ENCODE data around the gene CEP112. TPM values are rescaled to one million over a fixed set of nuclear protein-coding genes. Genes with fewer than 3 reads are reported as not detected.

Gene CEP112
- total RNA-seq, 1 experiment from 2014 or later: 2.8 TPM

DNA sequence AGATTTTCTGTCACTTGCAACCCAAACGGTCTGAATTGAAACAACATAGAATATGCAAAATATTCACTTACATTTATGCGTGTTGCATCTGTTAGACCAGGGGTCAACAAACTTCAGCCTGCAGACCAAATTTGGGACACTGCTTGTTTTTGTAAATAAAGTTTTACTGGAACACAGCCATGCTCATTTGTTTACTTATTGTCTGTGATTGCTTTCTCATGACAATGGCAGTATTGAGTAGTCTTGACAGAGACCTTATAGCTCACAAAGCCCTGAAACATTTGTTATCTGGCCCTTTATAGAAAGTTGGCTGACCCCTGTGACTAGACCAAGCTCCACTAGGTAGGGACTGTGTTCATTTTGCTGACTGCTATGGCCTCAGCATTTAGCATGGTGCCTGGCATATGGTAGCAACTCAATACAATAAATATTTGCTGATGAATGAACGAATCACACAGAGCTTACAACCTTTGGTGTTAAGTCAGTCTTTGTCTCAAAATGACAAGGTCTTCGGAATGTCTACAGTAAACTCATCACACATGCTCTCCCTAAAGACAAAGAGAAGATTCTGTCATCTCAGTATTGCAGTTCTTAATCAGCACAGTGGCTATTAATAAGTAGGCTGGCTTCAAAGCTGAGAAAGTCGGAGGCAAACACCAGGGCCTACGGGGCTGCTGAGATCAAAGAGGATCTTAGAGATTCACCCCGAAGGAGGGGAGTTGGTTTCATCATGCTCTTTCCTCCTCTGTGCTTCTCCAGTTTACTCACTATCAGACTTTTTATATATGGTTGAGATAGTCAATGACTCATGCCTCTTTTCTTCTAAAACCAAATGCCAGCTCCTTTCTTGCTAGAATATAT lies 535.3 kb downstream of the CEP112 start:
- no peak for DNase-seq (ENCODE audit: low read depth)

DNA sequence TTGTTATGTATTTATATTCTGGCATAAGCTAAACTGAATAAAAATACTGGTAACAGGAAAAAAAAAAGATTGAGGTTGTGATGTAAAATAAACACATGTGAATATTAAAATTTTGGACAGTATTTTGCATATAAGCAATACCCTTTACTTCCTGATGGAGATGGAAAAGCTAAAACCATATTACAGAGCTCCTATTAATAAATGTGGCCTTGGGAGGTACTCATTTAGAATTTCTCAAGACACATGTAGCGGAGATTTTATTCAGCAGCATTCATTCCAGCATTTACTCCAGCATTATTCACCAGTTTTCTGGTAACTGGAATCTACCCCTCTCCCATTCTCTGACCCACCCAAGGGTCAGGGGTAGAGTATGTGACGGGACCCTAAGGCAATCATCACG lies 536.2 kb downstream of the CEP112 start:
- DNase-seq (ENCODE audit: low read depth): no peak

DNA sequence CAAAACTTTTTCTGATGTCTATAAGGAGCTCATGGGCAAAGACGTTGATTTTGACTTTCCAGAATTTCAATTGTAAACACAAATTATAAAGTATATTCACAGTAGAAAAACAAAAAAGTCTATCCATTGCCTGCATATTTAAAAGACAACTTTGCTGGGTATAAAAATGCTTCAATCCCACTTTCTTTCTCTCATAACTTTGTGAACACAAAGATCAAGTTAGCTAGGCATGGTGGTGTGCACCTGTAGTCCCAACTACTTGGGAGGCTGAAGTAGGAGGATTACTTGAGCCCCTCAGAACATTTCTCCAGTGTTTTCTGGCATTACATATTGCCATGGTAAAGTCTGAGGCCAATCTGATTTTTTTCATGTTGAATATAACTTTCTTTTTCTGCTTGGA lies 547.4 kb downstream of the CEP112 start:
- no peak for DNase-seq (ENCODE audit: low read depth)

DNA sequence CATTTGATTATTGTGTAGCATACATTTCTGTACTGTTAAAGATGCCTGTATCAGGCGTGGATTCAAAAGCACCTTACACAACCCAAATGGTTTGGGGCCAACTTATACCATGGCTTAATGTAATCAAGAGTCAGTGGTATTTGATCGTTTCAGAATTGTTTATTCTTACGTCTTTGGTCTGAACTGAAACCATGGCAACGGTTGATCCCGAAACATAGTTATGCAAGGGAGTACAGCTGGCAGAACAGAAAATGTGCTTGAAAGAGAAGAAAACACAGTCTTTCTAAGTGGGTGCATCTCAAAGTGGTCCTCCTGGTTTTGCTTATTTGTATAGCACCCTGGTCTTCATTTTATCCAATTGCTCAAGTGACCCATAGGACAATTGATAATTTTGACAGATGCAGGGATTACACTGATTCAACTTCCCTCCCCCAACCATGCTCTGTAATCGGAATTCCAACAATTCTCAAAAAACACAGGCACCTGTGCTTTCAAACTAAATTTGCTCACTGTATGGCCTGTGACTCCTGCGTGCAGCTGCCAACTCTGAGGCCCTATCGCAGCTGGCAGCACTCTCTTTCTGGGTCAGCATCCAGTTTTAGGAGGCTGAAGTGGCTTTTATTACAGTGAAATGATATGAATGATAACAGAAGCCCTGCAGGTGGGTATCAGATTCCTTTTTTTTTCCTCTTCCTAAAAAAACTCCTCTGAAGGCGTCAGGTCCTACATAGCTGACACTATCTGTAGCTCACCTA lies 553.5 kb downstream of the CEP112 start:
- no peak for DNase-seq (ENCODE audit: low read depth)

DNA sequence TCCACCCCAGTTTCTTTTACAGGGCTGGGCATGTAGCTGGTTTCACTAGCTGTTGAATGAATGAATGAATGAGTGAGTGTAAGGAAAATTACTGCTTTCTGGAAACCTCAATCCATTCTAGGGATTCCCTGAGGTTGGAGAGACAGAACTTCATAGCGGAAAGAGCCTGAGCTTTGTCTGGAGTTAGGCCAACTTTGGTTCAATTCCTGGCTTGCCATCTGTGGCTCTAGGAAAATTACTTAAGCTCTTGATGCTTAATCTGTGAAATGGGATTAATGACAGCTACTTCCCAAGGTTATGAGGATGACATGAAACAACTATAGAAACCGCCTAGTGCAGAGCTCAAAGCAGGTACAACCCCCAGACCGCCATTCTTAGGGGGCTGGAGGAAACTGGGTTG lies 554.1 kb downstream of the CEP112 start:
- DNase-seq (ENCODE audit: low read depth): no peak

DNA sequence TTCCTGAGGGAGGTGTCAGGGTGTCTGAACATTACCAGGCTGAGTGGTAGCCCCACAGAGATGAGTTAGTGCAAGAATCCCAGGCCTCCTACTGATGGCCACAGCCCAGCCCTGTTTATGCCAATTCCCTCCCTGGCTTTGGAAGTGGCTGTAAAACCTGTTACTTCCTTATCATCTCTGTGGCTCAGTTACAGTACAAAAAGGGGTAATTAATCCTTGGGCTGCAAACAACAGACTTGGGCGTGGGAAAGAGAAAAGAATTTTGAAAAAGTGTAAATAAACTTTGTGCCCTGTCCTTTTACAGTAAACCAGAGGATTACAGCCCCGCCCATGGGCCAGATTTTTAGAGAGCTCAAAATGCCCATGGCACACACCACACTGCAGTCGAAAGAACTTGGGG lies 557.4 kb downstream of the CEP112 start:
- no peak for DNase-seq (ENCODE audit: low read depth)

DNA sequence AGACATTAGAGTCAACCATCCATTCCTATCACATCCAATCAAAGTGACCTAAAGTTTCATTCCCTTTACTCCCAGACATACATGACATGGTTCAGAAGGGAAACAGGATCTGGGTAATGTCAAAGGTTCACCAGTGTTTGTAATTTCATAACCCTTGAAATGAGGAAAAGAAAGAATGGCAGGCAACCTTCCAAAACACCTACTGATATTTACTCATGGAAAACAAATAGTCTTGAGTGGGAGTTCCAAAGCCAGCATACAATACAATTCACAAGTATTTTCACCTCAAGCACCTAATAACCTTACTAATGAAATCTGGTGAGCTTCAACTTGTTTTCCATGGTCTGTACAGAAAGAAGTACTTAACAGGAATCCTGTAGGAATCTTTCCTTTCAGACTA lies 557.9 kb downstream of the CEP112 start:
- DNase-seq (ENCODE audit: low read depth): no peak

DNA sequence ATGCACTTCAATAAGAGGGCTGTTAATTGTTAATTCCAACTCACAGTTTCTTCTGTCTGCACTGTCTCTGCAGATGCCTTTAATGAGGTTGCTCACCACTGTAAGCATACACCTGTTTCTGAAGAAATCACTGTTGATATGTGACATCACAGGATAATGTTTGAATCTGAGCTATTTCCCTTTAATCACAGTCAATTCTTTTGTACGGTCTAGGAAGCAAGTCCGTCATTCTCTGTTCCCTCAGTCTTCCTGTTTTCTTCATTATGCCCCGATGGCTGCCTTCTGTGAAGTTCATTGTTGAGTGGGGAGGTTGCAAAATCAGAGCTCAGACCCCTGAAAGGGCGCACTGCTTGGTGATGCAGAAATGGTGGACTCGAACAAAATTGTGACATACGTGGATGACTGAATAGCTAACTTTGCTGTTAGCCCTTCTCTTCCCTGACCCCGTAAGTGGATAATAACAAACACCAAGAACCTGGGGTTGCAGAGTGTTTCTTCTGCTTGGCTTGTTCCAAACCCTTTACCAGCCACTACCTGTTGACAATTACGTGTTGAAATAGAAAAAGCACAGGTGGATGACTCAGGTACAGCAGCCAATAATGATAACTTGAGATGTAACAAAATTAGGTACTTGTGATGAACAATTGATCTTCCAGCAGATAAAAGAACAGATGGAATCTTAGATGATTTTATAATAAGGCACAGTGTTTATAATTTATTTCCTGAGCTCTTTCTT lies 558.6 kb downstream of the CEP112 start:
- DNase-seq (ENCODE audit: low read depth): no peak

DNA sequence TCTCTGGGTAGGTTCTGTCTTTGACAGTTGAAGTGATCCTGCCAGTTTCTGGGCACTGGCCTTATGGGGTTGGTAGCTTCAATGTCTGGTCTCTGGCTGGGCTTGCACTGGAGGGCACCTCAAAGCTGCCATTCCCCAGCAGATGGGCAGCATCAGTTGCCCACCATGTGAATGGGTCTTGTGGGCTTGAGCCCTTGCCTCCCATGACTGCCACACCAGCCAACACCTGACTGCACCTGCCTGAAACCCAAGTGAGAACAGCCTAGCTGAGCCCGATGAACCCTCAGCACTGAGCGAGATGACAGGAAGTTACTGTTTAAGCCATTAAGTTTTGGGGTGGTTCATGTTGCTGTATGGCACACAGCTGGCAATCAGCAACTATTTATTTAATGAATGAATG lies 561.4 kb downstream of the CEP112 start:
- no peak for DNase-seq (ENCODE audit: low read depth)

DNA sequence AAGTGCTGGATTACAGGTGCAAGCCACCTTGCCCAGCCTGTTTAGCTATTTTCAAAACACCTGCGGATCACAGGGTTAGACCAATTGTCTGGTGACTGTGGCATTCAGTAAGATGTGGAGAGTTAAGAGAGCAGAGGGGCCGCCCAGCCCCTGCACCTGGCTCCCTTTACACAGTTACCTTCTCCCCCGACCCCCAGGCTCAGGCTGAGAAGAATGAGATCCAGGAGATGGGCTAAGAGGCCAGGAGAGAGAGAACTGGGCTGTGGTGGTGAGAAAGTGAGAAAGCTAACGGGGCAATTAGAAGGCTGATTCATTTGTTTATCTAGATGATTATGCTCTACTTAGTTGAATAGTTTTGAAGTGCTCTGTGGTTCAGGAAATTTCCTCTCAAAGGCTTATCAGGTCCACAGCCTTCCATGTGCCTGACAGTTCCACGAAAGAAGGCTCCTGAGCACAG lies 562.7 kb downstream of the CEP112 start:
- DNase-seq (ENCODE audit: low read depth): peak; percentile 52

DNA sequence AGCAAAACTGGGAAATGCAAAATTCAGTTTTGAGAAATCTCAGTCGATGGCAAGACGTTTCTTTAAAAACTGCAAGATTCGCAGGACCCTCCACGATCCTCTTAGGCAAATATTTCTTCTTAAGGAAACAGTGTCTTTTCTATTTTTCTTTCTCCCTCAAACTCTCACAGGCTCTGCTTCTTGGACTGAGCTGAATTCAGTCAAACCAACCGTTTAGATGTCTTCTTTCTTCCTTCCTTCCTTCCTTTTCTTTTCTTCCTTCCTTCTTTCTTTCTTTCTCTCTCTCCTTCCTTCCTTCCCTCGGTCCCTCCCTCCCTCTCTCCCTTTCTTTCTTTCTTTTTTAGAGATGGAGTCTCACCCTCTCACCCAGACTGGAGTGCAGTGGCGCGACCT lies 563.3 kb downstream of the CEP112 start:
- no peak for DNase-seq (ENCODE audit: low read depth)

DNA sequence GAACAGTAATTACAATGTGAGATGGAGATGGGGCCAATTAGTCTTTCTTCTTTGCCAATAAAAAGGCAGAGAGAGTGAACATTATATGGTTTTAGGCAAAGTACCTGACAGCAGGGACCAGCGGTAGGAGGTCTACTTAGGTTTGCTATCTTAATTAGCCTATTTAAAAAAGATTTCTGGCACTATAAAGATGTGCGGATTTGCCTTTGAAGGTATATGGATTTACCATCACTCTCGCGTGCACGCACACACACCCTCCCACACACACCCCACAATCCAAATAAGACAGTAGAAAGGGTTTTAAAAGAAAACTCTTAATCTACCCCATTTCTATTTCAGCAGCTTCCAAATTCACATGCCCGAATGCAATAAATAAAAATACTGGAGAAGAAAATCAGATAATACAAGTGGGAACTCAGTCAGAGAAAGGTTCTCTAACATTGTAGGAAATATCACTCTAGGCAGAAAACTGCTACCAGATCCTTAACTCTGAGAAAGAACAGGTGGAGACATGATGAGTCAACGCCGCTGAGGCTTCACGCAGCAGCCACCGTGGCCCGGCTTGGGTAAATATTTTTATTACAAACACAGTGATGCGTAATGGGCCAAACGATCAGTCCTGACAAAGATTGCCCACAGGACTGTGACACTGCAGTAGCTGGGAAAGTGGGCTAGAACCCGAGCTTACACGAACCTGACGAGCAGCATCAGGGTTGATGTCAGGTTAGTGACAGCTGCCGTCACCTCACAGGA lies 563.9 kb downstream of the CEP112 start:
- peak; percentile 77 for DNase-seq (ENCODE audit: low read depth)

DNA sequence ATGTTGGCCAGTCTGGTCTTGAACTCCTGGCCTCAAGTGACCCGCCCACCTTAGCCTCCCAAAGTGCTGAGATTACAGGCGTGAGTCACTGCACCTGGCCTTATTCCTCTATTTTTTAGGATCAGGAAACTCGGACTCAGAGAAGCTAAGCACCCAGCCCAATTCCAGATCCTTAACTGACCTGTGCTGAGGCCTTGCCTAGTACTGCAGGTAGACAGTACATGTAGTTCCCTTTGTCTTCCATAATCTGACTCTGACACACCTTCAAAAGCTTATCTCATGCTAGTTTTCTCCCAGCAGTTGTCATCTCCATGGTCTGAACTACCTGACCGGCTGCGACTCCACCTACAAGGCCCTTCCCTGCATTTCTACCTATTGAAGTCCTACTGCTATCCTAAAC lies 564.8 kb downstream of the CEP112 start:
- no peak for DNase-seq (ENCODE audit: low read depth)

DNA sequence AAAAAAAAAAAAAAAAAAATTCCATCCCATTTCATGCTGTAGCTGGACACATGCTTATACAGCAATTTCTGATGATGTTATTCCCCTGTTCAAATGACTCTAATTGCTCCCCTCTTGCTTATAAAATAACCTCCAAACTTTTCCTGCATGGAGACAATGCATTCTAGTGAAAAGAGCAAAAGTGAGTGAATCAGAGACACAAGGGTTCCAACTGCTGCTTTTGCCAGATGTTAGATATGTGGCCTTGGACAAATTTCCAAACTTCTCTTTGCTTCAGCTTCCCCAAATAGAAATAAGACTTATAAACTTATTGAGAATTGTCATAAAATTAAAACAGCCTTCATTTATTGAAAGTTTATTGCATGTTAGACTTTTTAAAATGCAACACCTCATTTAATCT lies 565.5 kb downstream of the CEP112 start:
- DNase-seq (ENCODE audit: low read depth): no peak

DNA sequence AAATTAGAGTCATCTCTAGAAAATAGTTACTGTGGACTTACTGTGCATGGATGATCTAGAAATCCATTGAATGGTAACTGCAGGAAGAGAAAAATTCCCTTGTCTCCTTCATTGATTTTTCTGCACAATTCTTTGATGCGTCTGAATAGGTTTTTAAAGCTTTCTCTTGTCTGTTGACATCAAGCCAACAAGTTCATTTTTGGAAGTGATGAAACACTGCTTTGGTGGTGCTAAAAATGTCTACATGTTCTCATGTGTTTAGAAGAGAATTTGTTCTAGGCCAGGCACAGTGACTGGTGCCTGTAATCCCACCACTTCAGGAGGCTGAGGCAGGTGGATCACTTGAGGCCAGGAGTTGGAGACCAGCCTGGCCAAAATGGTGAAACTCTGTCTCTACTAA lies 573.4 kb downstream of the CEP112 start:
- no peak for DNase-seq (ENCODE audit: low read depth)

DNA sequence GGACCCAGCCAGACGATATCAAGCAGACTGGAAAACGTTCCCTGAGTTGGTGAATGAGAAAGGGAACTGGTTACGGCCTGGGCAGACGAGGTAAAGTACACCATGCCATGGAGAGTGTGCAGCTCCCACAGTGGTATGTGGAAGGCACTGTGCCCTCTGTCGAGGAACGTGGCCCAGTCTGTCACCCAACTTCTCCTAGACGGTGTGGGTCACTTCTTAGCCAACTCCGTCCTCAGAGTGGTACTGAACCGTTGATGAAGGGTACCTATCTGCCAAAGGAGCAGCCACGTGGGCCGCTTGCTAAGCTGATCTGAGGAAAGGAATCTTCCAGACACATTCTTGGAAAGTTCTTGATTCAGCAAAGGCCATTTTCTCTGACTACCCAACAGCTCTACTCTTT lies 574.4 kb downstream of the CEP112 start:
- no peak for DNase-seq (ENCODE audit: low read depth)

DNA sequence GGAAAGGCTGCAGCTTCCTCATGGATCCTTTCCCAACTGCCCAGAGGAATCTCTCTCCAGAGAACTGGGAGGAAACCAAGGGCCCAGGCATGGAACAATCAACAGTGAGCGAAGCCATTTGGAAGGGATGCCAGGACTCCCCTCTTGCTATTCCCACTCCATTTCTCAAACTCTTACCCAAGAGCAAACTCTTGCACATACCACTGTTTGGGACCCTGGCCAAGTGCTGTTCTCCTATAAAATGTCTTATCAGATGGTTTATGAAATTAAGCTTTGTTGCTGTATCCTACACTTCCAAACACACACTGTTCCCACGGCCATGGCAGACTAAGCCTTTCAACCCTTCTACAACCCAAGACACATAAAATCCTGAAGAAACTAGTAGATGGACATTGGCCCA lies 582.2 kb downstream of the CEP112 start:
- DNase-seq (ENCODE audit: low read depth): no peak

DNA sequence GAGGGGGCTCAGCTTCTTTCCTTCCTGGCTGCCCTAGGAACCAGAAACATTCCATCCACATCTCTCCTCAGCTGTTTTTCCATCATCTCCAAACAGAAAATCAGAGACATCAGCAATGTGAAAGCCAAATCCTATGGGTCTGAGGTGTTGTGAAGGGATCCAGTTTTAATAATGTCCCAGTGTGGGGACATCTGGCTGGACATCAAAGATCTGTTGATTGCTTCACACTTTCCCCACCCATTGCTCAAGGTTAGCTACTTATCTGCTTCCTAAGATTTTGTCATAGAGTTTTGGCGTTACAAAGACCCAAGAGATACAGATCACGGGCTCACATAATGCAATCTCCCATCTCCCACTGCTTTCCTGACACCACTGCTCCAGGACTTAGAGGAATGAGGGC lies 582.6 kb downstream of the CEP112 start:
- no peak for DNase-seq (ENCODE audit: low read depth)

DNA sequence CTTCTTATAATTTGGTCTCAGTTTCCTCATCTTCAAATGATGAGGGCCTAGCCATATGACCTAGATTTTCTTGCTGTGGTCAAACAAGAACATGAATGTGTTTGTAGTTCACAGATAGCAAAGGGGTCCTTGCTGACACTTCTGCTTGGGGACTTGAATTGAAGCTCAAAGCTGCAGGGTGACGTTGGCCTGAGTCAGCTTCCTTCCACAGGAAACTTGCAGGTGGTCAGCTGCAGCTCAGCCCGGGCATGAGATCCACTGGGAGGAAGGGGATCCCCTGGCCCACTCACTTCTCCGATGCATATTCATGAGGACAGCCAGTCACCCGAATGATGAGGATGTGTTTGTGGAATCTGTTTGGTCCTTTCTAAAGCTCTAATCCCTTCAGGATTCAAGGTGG lies 587.9 kb downstream of the CEP112 start:
- DNase-seq (ENCODE audit: low read depth): peak; percentile 66

DNA sequence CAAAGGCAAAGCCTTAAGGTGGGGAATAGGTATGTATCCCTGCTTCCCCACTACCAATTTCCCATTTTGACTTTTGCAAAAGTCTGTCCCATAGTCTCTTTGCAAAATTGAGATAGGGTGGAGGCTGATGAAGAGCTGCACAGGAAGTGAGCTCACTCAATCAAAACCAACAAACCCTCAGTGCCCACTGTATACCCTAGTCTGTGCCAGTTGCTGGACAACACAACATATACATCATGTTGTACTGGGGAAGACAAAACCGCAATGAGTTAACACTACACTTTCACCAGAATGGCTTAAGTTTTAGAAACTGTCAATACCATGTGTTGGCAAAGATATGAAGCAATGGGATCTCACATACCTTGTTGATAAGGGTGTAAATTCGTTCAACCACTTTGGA lies 590.1 kb downstream of the CEP112 start:
- DNase-seq (ENCODE audit: low read depth): peak; percentile 10

DNA sequence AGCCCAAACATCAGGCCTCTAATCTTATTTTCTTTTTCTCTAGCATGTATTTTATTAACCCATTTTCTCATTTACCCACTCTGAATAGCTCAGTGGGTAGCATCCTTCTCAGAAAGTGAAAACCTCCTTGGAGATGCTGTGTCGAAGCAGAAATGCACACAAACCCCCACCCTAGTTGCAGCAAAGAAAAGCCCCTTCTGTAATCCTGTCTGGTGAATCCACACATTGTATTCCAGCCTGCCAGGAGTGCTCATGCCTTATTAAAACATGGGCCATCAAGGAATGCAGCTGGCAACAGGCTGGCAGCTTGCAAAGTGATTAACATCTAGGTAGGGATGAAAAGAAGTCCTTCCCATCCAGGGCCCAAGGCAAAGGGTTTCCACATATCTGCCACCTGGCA lies 590.8 kb downstream of the CEP112 start:
- DNase-seq (ENCODE audit: low read depth): no peak

DNA sequence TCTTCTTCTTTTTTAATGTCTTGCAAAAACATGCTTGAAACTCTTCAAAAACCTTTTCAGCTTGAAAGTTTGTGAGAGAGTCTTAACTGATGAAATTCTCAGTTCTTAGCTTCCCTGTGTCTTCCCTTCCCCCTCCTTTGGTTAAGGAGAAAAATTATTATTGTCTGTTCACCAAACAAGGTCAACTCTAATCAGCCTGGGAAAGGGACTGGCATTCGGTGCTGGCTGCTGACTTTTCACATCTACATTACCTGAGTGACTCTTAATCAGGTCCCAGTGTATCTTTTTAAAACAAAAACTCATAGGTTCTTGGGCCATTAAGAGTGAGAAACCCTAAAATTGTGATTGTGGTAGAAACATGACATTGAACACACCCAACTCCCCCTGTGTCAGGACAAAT lies 591.4 kb downstream of the CEP112 start:
- DNase-seq (ENCODE audit: low read depth): no peak
